ENCODE results near the gene ENPP1. TPM values are rescaled to one million over a fixed set of nuclear protein-coding genes. Genes with fewer than 3 reads are reported as not detected.

Gene ENPP1
- total RNA-seq = 34.8 TPM in 2 replicates

DNA sequence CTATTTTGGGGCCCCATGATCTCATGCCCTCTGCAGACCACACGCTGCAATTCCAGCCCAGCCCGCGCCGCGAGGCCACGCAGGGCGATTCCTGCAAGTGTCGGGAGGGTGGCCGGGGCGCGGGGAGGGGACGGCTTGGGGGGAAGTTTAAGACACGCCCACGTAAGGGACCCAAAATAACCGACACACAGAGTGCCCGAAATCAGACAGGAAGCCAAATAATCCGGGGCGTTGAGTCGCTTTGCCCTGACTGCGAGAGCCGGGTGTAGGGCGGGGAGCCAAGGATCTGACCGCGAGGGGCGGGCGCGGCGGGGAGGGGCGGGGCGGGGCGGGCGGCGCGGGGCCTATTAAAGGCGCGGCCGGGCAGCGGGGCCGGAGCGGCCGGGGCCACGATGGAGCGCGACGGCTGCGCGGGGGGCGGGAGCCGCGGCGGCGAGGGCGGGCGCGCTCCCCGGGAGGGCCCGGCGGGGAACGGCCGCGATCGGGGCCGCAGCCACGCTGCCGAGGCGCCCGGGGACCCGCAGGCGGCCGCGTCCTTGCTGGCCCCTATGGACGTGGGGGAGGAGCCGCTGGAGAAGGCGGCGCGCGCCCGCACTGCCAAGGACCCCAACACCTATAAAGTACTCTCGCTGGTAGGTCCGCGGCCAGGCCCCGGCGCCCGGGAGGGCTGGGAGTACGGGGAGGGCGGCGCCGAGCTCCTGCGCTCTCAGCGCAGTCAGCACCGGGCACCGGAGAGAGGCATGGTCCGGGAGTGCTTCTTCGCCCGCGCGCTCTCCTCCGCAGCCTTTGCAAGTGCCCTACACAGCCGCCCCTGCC lies at the start of gene ENPP1:
Gene ENPP1 (plus strand): TSS at position 377 of the 816 bp plus-strand sequence. CDS start 16 bp downstream, at position 393.
- H3K27me3 Mint-ChIP-seq (ENCODE audit: low read depth) = peaks cover 40% of the 10 kb centered on the region

DNA sequence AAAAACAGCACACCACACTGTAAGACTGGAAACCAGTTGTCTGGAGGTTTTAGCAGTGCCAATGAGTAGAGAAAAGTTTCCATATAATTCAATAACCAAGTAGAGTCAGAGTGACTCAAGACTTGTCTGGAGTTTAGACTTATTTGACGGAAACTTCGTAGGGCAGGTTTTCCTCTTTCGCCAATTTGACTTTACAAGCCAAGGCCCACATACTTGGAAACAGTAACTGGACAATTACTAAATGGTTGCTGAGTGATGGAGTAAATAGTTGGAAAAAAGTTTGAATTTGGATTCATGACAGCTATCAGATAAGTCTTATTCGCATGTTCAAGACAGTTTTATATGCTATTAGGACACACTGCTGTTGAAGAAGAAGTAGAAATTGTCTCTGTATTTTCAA lies 48.9 kb upstream of the ENPP1 start:
- H3K27me3 Mint-ChIP-seq (ENCODE audit: low read depth) = peaks cover 15% of the 10 kb centered on the region
- H3K9me3 Mint-ChIP-seq = no peaks in the 10 kb centered on the region

More for the DNA sequence above, at the start of gene ENPP1:
- Mint-ChIP-seq H3K36me3 (ENCODE audit: low read depth) (no peaks in the 10 kb centered on the region), H3K27ac (peak within 1 kb of the TSS; percentile 85), H3K4me3 (ENCODE audit: low read depth) (peak within 1 kb of the TSS; percentile 90), H3K9me3 (no peaks in the 10 kb centered on the region), H3K4me1 (ENCODE audit: low read depth) (peaks cover 37% of the 10 kb centered on the region)
- intact Hi-C loops (cut with micrococcal nuclease) = loop anchor here (2.0 to 5.0 kb wide), 4 partner anchors 19 to 181 kb away; partner anchors contain the start of gene MED23
- DNase-seq (ENCODE audit: low spot score) = peak; percentile 52

DNA sequence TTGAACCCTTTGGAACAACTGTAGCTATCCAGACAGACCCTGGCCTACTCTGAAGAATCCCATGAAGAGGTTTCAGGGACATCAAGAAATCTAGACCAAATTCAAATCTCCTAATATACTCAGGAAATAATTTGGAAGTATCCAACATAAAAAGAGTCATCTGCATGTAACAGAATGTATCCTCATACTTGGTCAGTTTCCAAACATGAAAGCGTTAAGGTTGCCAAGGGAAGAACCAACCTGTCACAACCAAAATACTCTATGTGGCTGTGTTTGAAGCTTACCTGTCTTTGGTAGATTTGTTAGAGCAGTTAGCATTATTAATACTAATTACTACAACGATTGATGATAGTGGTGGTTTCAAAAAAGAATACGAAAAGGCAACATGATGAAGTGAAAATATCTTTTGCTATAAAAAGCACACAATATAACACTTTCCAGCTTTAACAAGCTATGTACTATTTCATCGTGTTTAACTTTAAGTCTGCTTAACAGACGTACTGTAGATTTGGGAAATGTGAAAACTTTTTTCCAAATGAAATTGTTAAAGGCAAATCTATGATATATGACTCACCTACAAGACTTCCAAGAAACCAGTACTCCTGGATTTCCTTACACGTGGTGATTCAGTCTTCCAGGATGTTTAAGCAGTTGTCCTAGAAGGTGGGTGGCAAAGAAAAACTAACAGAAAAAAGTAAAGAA lies 46.6 kb upstream of the ENPP1 start:
- H3K27ac Mint-ChIP-seq = no peak overlapping the region
- H3K27me3 Mint-ChIP-seq (ENCODE audit: low read depth) = peaks cover 25% of the 10 kb centered on the region
- no peak overlapping the region for H3K4me3 Mint-ChIP-seq (ENCODE audit: low read depth)
- DNase-seq (ENCODE audit: low spot score) = no peak
- no peaks in the 10 kb centered on the region for H3K36me3 Mint-ChIP-seq (ENCODE audit: low read depth)
- H3K9me3 Mint-ChIP-seq = no peaks in the 10 kb centered on the region
- intact Hi-C loops (cut with micrococcal nuclease) = no loop called here
- H3K4me1 Mint-ChIP-seq (ENCODE audit: low read depth) = peaks cover 3% of the 10 kb centered on the region

More for the DNA sequence above, 48.9 kb upstream of the ENPP1 start:
- DNase-seq (ENCODE audit: low spot score) = no peak
- no peak overlapping the region for H3K4me3 Mint-ChIP-seq (ENCODE audit: low read depth)
- no peak overlapping the region for H3K27ac Mint-ChIP-seq
- peaks cover 12% of the 10 kb centered on the region for H3K4me1 Mint-ChIP-seq (ENCODE audit: low read depth)
- intact Hi-C loops (cut with micrococcal nuclease) = no loop called here
- H3K36me3 Mint-ChIP-seq (ENCODE audit: low read depth) = peaks cover 3% of the 10 kb centered on the region

DNA sequence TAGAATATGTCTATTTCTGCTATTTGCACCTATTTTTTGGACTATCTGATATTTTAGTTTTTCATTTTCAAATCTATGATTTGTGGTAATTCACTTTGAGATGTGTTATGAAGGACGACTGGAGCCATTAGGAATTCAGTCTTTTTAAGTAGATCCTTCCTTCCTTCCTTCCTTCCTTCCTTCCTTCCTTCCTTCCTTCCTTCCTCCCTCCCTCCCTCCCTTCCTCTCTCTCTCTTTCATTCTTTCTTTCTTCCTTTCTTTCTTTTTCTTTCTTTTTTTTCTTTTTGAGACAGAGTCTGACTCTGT lies 46.1 kb upstream of the ENPP1 start:
- H3K27ac Mint-ChIP-seq = no peak overlapping the region
- peaks cover 25% of the 10 kb centered on the region for H3K27me3 Mint-ChIP-seq (ENCODE audit: low read depth)
- H3K4me1 Mint-ChIP-seq (ENCODE audit: low read depth) = peaks cover 1% of the 10 kb centered on the region
- intact Hi-C loops (cut with micrococcal nuclease) = no loop called here
- H3K4me3 Mint-ChIP-seq (ENCODE audit: low read depth) = no peak overlapping the region
- no peaks in the 10 kb centered on the region for H3K36me3 Mint-ChIP-seq (ENCODE audit: low read depth)
- DNase-seq (ENCODE audit: low spot score) = no peak
- H3K9me3 Mint-ChIP-seq = no peaks in the 10 kb centered on the region

DNA sequence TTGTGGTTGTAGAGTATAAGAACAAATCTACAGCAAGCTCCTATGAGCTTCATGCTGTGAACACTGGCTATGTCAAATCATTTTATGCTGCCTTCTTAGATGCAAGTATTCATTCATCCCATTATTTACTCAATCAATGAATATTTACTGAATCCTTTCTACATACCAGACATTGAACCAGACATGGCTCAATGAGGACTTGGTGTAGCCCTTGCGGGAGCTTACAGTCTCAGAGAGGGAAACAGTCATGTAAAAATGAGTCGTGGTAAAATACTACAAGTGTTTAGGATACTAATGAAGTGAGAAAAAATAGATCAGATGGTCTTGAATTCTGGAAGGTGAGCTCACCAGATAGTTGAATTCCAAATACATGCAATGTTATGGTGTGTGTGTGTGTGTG lies 44.8 kb upstream of the ENPP1 start:
- no peaks in the 10 kb centered on the region for H3K9me3 Mint-ChIP-seq
- intact Hi-C loops (cut with micrococcal nuclease) = no loop called here
- no peak for DNase-seq (ENCODE audit: low spot score)
- no peak overlapping the region for H3K27ac Mint-ChIP-seq
- H3K4me3 Mint-ChIP-seq (ENCODE audit: low read depth) = no peak overlapping the region
- no peaks in the 10 kb centered on the region for H3K36me3 Mint-ChIP-seq (ENCODE audit: low read depth)
- peaks cover 30% of the 10 kb centered on the region for H3K27me3 Mint-ChIP-seq (ENCODE audit: low read depth)
- H3K4me1 Mint-ChIP-seq (ENCODE audit: low read depth) = peaks cover 1% of the 10 kb centered on the region

DNA sequence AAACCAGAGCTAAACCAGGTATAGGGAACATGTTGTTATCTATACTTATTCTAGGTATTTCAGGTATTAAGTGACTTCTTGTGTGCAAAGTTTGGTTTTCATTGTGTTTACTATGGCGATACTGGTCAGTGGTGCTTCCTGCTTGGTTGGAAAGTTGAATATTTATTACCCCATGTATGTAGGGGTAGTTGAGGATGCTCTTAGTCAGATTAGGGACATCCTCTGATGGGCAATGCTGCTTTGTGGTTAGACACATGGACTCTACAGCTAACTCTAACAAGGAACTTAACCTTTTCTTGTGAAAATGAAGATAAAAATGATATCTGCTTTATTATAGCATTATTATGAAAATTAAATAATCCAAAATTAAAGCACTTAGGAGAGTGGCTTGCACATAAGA lies 44.1 kb upstream of the ENPP1 start:
- no peaks in the 10 kb centered on the region for H3K9me3 Mint-ChIP-seq
- DNase-seq (ENCODE audit: low spot score) = no peak
- H3K27ac Mint-ChIP-seq = no peak overlapping the region
- H3K27me3 Mint-ChIP-seq (ENCODE audit: low read depth) = peaks cover 33% of the 10 kb centered on the region
- intact Hi-C loops (cut with micrococcal nuclease) = no loop called here
- H3K4me3 Mint-ChIP-seq (ENCODE audit: low read depth) = no peak overlapping the region
- no peaks in the 10 kb centered on the region for H3K36me3 Mint-ChIP-seq (ENCODE audit: low read depth)
- peaks cover 1% of the 10 kb centered on the region for H3K4me1 Mint-ChIP-seq (ENCODE audit: low read depth)

DNA sequence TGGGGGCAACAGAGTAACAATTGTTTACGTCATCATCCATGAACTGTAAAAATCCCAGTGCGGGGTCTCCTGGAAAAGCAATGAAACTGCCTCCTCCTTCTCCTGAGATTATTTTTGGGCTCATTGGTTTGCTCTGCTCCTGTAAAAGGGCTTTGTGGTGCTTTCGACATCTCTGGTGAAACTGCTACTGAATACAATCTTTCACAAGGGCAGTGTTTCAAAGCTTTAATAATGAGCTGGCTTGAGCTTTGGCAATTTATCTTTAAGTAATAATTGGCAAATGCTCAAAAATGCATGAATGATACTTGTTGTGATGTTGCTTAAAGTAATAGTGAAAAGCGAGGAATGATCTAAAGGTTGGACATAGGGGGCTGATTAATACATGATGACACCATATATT lies 43.5 kb upstream of the ENPP1 start:
- Mint-ChIP-seq H3K4me1 (ENCODE audit: low read depth) (peaks cover 1% of the 10 kb centered on the region), H3K27me3 (ENCODE audit: low read depth) (peaks cover 33% of the 10 kb centered on the region), H3K27ac (no peak overlapping the region), H3K36me3 (ENCODE audit: low read depth) (no peaks in the 10 kb centered on the region), H3K4me3 (ENCODE audit: low read depth) (no peak overlapping the region), H3K9me3 (no peaks in the 10 kb centered on the region)
- intact Hi-C loops (cut with micrococcal nuclease) = no loop called here
- DNase-seq (ENCODE audit: low spot score) = no peak

DNA sequence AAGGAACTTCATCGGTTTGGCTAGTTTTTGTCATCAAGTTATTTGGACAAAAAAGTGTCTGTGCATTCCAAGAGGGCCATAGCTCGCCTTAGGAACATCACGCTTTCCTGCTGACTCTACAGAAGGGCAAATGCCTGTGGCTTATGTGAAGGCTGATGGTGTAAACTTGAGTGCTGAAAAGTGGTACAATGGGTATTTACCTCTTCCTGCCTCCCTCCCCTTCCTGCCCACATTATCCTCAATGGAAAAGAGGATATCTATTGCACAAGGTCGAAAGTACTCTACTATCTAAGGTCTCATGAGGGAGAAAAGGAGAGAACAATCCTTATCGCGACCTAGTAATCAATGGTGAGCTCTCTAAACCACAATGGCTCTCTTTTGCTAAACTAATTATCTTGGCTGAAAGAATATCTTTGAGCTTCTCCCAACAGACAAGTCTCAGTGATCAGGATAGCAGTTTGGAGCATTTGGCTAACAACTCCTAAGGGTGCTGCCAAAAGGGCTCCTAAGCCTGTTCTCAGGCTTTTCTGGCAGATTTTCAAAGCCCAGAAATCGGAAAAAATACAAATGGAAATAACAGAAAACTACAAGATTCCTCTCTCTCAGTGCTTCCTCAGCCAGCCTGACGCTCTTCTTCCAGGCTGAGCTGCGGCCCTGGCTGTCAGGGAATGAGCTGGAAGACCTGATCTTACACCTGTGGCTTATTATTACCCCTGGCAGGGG lies 42.6 kb upstream of the ENPP1 start:
- Mint-ChIP-seq H3K27ac (no peak overlapping the region), H3K9me3 (no peaks in the 10 kb centered on the region), H3K4me1 (ENCODE audit: low read depth) (peaks cover 1% of the 10 kb centered on the region), H3K36me3 (ENCODE audit: low read depth) (no peaks in the 10 kb centered on the region), H3K27me3 (ENCODE audit: low read depth) (peaks cover 30% of the 10 kb centered on the region), H3K4me3 (ENCODE audit: low read depth) (no peak overlapping the region)
- intact Hi-C loops (cut with micrococcal nuclease) = no loop called here
- no peak for DNase-seq (ENCODE audit: low spot score)

DNA sequence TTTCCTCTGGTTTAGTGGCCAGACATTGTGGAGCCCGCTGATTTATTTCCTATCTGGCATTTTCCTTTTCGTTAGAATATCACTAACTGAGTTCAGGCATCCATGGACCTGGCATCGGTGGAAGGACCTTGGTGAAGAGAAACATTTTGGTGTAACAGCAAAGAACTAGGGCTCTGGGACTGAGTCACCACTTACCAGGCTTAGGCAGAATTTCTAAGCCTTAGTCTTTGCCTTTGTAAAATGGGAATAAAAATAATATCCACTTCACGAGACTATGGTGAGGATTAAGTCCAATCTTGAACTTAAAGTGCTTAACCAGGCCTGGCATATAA lies 42.0 kb upstream of the ENPP1 start:
- no peak overlapping the region for H3K27ac Mint-ChIP-seq
- H3K36me3 Mint-ChIP-seq (ENCODE audit: low read depth) = no peaks in the 10 kb centered on the region
- intact Hi-C loops (cut with micrococcal nuclease) = no loop called here
- no peak overlapping the region for H3K4me3 Mint-ChIP-seq (ENCODE audit: low read depth)
- H3K4me1 Mint-ChIP-seq (ENCODE audit: low read depth) = peaks cover 1% of the 10 kb centered on the region
- DNase-seq (ENCODE audit: low spot score) = no peak
- H3K9me3 Mint-ChIP-seq = no peaks in the 10 kb centered on the region
- H3K27me3 Mint-ChIP-seq (ENCODE audit: low read depth) = peaks cover 32% of the 10 kb centered on the region

DNA sequence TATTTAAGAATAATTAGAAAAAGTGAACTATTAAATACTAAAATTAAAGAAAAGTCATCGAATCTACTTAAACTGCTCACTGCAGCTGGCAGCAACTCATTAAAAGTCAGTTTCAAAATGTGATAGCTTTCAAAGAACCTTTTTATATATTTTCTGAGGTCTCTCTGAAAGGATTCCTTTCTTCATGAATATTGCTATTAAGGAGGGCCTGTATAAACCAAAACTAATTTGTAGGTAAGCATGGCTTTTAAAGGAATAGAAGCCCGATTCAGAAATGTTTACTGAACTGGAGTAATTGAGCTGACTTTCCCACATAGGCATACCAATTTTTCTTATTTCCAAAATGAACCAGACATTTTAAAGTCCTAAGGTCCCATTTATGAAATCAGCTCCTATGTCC lies 41.2 kb upstream of the ENPP1 start:
- DNase-seq (ENCODE audit: low spot score) = no peak
- peaks cover 1% of the 10 kb centered on the region for H3K4me1 Mint-ChIP-seq (ENCODE audit: low read depth)
- H3K9me3 Mint-ChIP-seq = no peaks in the 10 kb centered on the region

DNA sequence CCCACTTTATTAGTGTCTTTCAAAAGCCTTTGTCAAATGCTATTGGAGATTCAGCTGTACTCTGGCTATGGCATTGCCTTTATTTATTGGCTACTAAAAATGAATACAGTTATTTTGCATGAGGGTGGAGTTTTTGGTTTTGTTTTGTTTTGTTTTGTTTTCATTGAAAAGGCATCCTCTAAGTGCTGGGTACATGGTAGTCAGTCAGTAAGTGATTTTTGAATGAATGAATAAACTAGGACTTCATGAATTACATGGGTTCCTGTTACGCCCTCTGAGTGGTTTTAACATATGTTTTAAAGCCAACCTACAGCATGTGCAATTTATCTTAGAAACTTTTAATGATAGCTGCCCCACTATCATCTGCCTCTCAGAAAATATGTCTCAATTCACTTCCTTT lies 38.9 kb upstream of the ENPP1 start:
- no peak overlapping the region for H3K4me3 Mint-ChIP-seq (ENCODE audit: low read depth)
- H3K27me3 Mint-ChIP-seq (ENCODE audit: low read depth) = peaks cover 34% of the 10 kb centered on the region
- H3K4me1 Mint-ChIP-seq (ENCODE audit: low read depth) = peaks cover 1% of the 10 kb centered on the region
- no peaks in the 10 kb centered on the region for H3K36me3 Mint-ChIP-seq (ENCODE audit: low read depth)
- DNase-seq (ENCODE audit: low spot score) = no peak
- no peak overlapping the region for H3K27ac Mint-ChIP-seq
- no peaks in the 10 kb centered on the region for H3K9me3 Mint-ChIP-seq
- intact Hi-C loops (cut with micrococcal nuclease) = no loop called here

More for the DNA sequence above, 41.2 kb upstream of the ENPP1 start:
- Mint-ChIP-seq H3K27ac (no peak overlapping the region), H3K36me3 (ENCODE audit: low read depth) (no peaks in the 10 kb centered on the region), H3K27me3 (ENCODE audit: low read depth) (peaks cover 35% of the 10 kb centered on the region), H3K4me3 (ENCODE audit: low read depth) (no peak overlapping the region)
- intact Hi-C loops (cut with micrococcal nuclease) = no loop called here

DNA sequence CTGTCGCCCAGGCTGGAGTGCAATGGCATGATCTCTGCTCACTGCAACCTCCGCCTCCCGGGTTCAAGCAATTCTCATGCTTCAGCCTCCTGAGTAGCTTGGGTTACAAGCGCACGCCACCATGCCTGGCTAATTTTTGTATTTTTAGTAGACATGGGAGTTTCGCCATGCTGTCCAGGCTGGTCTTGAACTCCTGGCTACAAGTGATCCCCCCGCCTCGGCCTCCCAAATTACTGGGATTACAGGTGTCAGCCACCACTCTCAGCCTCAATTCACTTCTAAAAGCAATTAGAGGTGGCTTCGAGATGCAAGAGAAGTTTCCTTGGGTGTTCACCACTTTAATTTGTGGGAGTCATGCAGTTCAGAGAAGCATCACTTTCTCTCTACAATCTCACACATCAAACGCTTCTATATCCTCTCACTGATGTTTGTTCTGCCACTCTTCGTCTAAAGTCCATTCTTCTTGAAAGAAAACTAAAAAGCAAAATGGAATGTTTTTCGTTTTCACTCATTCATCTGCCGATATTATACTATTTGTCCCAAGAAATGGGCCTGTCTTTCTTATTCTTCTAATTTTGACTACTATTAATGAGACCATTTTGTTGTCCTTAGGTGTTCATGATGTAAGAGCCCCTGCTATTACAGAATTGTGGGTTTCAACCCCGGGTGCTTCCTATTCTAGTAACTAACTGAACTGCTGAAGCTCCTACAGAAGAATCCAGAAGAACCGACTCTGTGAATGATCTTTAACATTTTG lies 38.3 kb upstream of the ENPP1 start:
- Mint-ChIP-seq H3K4me1 (ENCODE audit: low read depth) (peaks cover 1% of the 10 kb centered on the region), H3K27me3 (ENCODE audit: low read depth) (peaks cover 31% of the 10 kb centered on the region)

More for the DNA sequence above, 38.3 kb upstream of the ENPP1 start:
- no peak for DNase-seq (ENCODE audit: low spot score)
- intact Hi-C loops (cut with micrococcal nuclease) = no loop called here
- Mint-ChIP-seq H3K27ac (no peak overlapping the region), H3K36me3 (ENCODE audit: low read depth) (no peaks in the 10 kb centered on the region), H3K4me3 (ENCODE audit: low read depth) (no peak overlapping the region), H3K9me3 (no peaks in the 10 kb centered on the region)
